Left cardiac atrium (tissue), 4 donors: ENCODE measurements around the gene FAT2. TPM values are rescaled to one million over a fixed set of nuclear protein-coding genes. Genes with fewer than 3 reads are reported as not detected.
A peak's percentile ranks its signal among the peaks of the same experiment; 100 is the strongest.

Experiments used
- ATAC-seq, 2 donors: fragments of 200-7000 bp; cut with Tn5 transposase; one replicate each; pipeline ENCODE4 v1.9.1; 2020; ENCODE audit warnings: mild to moderate bottlenecking in 2 of 2, moderate library complexity in 2 of 2
- DNase-seq: peaks from one replicate; pipeline ENCODE4 v3.0.0-alpha.2; 2020
- intact Hi-C, 2 donors: fragments of 100-400 bp; cut with DNase I; formaldehyde crosslinking; loops; one replicate each; pipeline versions ENCODE4 v1.14.1 to v1.15.1; 2022 to 2023
- long read RNA-seq: library from polyadenylated mRNA; unstranded; transcript quantifications from one replicate; pipeline ENCODE4 v2.0.0, GENCODE V29; 2021
- total RNA-seq, 2 donors: library from RNA; stranded (reverse); fragmentation: NEBNext Ultra II Directional; extraction: Animal tissue kit (Norgen Biotek cat#: 25700); gene quantifications; one replicate each; pipeline ENCODE4 v1.2.1, GENCODE V29; 2021
- donor health status: DM: no; HTN: yes; CAD: no.
- donor health status: DM: no; HTN: yes; CAD: no; lungs with severe emphysema.
- donor health status: DM: yes; HTN: yes; CAD: no.
- donor health status: Dilated cardiomyopathy.

The FAT2 gene, protein sequence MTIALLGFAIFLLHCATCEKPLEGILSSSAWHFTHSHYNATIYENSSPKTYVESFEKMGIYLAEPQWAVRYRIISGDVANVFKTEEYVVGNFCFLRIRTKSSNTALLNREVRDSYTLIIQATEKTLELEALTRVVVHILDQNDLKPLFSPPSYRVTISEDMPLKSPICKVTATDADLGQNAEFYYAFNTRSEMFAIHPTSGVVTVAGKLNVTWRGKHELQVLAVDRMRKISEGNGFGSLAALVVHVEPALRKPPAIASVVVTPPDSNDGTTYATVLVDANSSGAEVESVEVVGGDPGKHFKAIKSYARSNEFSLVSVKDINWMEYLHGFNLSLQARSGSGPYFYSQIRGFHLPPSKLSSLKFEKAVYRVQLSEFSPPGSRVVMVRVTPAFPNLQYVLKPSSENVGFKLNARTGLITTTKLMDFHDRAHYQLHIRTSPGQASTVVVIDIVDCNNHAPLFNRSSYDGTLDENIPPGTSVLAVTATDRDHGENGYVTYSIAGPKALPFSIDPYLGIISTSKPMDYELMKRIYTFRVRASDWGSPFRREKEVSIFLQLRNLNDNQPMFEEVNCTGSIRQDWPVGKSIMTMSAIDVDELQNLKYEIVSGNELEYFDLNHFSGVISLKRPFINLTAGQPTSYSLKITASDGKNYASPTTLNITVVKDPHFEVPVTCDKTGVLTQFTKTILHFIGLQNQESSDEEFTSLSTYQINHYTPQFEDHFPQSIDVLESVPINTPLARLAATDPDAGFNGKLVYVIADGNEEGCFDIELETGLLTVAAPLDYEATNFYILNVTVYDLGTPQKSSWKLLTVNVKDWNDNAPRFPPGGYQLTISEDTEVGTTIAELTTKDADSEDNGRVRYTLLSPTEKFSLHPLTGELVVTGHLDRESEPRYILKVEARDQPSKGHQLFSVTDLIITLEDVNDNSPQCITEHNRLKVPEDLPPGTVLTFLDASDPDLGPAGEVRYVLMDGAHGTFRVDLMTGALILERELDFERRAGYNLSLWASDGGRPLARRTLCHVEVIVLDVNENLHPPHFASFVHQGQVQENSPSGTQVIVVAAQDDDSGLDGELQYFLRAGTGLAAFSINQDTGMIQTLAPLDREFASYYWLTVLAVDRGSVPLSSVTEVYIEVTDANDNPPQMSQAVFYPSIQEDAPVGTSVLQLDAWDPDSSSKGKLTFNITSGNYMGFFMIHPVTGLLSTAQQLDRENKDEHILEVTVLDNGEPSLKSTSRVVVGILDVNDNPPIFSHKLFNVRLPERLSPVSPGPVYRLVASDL (N-terminal part only)
- total RNA-seq = under 1 TPM; 0.18 to 0.44 TPM
- long read RNA-seq = 0 reads

DNA sequence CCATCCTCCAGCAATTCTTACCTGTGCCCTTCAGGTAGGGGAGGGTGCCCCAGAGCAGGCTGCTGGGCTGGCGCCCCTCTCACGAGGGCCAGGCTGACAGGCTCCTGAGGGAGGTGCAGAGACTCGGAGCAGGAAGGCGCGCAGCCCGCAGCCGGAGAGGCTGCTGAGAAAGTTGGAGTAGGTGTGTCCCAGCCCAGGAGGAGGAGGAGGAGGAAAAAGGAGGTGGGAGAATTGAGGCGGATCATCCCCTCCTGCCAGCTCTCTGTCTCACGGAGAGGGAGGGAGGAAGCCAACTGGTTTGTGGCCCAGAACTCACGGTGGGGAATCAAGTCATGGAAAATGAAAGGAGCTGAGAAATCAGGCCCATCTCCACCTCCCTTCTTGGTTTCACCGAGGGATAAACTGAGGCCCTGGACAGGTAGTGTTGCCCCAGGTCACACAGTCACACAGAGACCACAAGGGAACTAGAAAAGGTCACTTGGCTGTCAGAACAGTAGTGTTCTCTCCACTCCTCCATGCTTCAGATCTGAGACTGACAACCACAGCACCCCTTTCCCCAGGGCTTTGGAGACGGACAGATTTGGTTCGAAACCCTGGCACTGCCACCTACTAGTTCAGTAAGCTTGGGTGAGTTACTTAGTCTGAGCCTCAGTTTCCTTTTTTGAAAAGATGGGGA is at the start of gene FAT2:
FAT2 (minus strand) TSS at position 188 of the 676 bp plus-strand sequence. CDS start 22,400 bp downstream, outside the sequence.
- ATAC-seq (peak in 1 of 2 donors; percentile 76), DNase-seq (no peak)
- intact Hi-C loops = no loop called here

DNA sequence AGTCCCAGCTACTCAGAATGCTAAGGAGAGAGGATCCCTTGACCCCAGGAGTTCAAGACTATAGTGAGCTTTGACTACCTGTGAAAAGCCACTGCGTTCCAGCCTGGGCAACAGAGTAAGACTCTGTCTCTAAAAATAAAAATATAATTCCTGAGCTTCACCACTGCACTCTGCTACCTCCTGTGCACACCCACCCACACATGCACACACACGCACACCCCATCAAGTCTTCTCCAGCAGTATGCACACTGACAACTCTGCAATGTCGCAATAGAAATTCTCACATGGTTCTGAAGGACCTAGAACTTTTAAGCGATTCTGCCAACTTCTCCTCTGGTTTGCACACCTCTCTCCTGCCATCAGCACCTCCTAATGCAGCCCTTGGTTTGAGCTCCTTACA is 47.5 kb upstream of the FAT2 start:
- intact Hi-C loops = no loop called here
- no peak for ATAC-seq
- DNase-seq = no peak

DNA sequence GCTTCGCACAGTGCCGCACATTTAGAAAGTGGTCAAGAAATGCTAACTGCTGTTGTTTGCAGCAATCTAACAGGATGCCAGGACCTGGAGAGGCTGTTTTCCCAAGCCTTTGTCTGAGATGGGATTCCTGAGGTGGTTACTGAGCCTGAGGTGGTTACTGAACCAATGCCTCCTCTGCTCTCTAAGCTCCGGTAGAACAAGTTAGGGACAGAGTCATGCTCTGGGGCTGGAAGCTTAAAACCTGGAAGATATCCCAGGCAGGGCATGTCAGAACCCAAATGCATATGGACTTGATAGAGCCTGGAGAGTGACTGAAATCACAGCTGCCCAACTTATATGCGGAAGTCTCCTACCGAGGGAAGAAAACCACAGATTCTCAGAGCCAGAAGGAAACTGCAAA is 46.5 kb upstream of the FAT2 start:
- DNase-seq (no peak), ATAC-seq (peak in 1 of 2 donors; percentile 23)
- intact Hi-C loops = no loop called here

DNA sequence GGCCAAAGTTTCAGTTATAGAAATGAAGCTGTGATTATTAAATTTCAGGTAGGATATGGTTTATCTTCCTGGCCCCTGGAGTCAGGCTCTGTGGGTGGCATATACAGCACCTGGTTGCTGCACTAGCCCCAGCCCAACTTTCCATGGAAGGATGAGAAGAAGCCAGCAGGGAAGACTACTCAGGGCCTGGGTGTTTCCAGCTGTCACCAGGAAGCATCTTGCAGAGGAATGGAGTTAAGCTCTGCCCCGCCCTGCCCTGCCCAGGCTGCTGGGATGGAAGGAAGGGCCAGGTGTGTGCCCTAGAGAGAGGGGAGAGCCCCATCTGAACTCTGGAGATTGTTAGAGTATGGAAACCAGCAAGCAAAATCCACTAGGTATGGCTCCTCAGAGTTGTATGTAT is 42.8 kb upstream of the FAT2 start:
- DNase-seq (no peak), ATAC-seq (no peak)
- intact Hi-C loops = no loop called here

DNA sequence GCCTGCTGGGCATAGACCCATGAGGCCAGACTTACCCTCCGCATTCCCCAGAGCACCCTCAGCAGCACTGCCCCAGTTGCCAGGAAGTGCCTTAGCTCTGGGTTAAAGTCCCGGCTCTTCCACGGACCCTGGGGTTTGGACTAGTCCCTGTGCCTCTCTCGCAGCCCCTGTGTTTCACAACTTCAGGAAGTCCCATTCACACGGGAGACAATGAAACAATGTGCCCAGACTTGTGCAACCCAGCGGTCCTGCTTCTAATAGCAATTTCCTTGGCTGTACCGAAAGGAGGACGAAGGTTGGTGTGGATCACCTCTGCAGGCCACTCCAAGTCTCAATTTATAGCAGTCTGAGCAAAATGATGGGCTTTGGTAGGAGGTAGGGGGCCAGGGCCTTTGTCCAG is 41.8 kb upstream of the FAT2 start:
- intact Hi-C loops = no loop called here
- ATAC-seq (peak in 1 of 2 donors; percentile 11), DNase-seq (no peak)

DNA sequence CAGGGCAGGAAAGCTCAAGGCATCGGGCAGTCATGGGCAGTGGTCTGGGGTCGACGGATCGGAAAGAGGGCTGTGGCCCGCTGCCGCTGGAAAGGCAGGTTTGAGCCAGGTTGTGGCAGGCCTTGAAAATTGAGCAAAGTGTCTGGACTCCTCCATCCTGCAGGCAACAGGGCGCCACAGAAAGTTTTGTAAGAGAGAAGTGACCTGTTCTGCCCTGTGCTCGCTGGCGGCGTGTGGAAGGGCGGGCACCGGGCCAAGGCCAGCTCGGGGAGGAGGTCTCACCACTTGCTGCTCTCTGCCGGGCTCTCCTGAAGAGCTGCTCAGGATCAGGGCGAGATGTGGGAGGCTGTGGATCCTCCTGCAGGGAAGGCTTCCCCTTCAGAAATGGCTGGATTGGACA is 41.4 kb upstream of the FAT2 start:
- intact Hi-C loops = no loop called here
- peak; percentile 68 to 79 for ATAC-seq
- peak; percentile 40 for DNase-seq

DNA sequence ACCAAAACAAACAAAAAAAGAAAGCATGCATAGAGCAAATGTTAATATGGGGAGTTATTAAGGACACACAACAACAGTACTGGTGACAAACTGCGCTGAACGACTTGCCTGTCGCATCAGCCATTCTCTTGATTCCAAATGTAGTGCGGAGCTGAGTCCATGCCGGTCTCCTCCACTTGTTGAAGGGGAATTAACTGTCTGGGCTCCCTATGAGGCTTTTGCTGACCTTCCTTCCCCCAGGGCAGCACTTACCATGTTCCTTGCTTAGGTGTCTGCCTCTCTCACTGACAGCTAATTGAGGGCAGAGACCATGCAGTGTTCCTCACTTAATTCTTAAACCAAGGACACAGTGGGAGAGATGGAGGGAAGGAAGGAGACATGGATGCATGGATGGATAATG is 40.8 kb upstream of the FAT2 start:
- no peak for DNase-seq
- intact Hi-C loops = no loop called here
- ATAC-seq = no peak

DNA sequence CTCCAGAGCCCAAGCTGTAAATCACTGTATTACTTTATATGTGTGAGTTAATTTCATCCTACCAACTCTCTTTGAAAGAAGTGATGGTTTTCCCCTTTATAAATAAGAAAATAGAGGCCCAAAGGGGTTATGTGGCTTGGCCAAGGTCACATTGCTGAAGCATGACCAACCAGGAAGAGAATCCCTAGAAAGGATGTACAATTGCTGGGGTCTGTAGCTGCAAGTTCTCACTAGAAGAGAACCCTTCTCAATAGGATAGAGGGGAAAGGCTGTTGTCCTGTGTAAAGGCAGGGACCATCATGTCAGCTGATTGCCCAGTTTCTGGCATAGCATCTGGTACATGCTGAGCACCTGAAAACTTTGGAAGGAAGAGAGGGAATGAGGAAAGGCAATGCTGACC is 39.0 kb upstream of the FAT2 start:
- DNase-seq = no peak
- intact Hi-C loops = no loop called here
- no peak for ATAC-seq

DNA sequence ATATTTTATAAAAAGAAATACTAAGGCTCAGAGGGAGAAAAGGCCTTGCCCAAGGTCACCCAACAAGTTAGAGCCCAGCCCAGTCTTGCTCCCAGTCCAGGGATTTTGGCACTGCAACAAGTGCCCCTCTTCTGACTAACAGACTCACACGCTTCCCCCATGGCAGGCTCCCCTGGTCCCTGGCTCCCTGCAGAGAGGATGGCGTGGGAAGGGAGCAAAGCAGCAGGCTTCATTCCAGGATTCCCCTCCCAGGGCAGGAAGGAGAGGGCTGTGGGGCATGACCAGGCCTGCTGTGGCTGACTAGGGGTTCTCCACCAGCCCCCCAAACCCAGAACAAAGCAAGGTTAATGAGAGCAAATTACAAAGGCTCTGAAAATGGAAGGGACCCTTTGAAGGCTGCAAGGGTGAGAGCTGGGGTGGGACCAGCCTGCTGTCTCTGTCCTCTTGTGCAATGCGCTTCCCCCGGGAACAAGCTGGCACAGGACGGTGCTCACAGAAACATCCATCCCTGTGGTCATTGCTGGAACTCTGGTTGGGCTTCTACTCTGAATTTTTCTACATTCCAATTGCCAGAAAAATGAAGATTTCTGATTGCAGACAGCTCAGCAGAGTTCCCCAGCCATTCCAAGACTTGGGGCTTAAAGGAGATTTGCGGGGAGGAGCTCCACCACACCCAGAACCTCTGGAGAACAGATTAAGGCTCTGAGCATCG is 37.1 kb upstream of the FAT2 start:
- intact Hi-C loops = no loop called here
- ATAC-seq = peak; percentile 32 to 64

DNA sequence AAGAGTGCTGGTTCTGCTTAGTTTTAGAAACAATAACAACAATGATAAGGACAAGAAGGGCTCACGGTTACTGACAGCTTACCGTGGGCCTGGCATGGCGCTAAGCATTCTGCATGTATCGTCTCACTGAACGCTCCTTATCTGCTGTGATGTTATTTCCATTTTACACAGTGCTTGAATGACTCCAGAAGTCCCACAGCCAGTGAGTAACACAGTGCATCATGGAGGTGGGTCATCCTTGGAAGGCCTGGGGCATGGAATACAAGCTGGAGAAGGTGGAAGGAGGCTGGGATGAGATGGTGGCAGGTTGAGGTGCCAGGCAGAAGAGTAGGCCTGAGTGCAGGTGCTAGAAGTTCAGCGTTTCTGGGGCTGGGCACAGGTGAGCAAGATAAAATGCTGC is 36.5 kb upstream of the FAT2 start:
- ATAC-seq (peak in 1 of 2 donors; percentile 58), DNase-seq (no peak)
- intact Hi-C loops = no loop called here

More for the DNA sequence above, 37.1 kb upstream of the FAT2 start:
- DNase-seq = no peak

DNA sequence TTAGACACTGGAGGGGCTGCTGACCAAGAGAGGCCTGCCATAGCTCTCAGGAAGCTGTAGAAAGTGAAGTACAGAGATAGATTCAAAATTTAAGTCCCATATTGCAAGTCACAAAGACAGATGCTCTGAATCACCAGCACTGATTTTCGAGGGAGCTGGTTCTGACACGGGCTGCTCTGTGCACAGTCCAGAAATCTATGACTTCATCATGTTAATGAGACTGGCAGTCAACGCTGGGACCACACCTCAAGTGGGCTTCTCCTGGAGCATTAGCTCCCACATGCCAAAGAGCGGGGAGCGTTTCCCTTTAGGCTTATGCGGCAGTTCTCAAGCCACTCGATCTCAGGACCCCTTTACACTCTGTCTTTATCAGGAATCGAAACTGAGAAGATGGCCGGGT is 34.2 kb upstream of the FAT2 start:
- ATAC-seq = no peak
- intact Hi-C loops = no loop called here
- no peak for DNase-seq

DNA sequence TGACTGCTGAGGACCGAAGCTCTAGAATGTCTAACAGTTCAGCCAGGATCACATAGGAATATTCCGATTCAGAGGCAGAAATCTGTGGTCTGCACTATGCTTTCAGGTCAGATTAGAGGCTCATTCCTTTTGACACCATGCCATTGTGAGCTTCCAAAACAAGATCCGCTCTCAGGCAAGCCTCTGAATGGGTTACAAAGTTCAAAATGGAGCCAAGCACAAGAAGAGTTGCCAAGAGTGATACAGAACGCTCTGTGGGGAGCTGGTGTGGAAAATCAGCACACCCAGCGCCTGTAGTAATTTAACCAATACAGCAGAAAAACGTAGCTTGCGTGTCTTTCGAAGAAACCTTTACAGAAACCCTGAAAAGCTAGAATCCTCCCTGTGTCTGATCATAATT is 33.3 kb upstream of the FAT2 start:
- DNase-seq = no peak

DNA sequence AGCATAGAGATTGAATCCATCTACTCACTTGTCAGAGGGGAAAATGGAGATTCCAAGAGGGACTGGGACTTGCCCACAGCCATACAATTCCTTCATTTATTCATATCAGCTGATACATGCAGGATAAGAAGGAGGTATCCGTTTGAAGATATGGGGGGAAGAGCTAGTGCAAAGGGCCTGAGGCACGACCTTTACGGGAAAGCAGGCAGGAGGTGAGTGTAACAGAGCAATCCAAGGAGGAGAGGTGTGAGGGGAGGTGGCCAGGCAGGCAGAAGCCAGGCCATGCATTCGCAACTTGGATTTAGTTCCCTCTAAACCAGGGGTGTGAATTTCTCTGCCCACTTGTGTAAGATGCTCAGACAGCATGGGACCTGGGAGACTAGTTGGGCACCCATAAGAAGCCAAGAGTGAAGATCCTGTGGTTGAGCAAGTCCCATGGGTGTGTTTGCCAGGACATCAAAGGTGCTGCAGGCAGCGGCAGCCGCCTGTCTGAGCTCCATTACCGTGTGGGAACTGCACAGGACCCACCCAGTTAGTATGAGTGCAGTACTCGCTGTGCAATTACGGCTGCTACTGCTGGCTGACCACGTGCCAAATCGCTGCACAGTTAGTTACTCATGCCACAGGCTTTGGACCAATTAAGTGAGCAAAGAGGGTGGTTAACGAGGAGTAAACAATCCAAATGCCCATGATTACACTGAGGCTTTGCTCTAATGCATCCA is 31.4 kb upstream of the FAT2 start:
- peak; percentile 29 to 34 for ATAC-seq

More for the DNA sequence above, 33.3 kb upstream of the FAT2 start:
- intact Hi-C loops = no loop called here
- ATAC-seq = peak; percentile 62 to 63

DNA sequence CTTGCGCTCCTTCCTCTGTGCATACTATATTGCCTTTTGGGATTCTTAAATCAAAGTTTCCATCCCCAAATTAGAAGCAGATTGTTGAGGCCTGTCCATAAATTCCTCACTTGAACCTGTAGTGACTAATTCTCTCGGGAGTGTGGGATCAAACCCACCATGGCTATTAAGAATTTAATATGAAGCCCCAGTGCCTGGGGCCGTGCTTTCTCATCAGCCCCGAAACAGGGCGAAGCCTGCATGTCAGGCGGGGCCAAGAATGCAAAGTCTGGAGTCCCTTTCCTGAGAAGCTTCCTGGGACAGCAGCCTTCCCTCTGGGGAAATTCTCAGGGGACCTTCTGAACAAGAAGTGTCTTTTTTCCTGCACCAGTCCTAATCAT is 29.3 kb upstream of the FAT2 start:
- ATAC-seq (no peak), DNase-seq (no peak)
- intact Hi-C loops = no loop called here

More for the DNA sequence above, 31.4 kb upstream of the FAT2 start:
- intact Hi-C loops = no loop called here
- peak; percentile 31 for DNase-seq

DNA sequence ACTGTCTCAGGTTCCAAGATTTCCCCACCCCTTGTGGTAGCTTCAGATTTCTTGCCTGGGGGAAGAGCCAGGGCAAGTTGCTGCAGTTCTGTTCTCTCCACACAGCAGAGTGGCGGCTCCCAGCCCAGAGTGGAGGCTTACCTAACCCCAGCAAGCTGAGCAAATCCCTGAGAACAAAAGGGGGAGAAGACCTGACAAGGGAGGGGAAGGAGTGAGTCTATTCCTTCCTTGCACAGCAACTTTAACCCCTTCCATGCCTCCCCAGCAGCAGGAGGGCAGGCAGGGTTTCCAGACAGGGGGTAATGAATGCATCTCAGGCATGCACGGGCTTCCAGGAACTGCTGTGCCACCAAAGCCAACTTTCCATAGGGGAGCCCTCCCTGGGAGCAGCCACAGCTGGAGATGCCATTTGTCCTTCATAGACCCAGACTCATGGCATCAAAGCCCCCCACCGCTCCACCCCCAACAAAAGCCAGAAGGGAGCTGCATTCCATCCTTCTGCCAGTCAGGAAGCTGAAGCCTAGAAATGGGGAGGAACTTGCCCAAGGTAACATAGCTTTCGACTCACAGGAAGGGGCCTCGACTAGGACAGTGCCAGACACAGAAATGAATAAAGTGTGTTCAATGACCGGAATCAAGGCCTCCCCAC is 28.8 kb upstream of the FAT2 start:
- intact Hi-C loops = no loop called here

DNA sequence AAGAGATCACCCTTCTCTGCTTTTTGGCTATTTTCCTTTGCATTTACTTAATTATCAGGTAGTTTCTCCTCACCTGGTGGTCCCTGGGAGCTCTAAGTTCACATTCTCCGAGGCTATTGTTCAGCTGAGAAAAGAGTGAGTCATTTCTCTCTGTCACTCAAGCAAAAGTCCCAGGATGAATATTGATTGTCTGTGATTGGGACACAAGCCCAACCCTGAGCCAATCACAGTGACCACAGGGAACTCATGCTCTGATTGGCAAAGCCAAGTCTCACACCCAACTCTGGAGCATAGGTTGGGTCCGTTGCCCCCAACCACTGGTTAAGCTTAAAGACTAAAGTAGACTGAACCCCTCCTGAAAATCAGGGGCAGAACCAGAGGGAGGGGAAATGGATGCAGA is 27.8 kb upstream of the FAT2 start:
- ATAC-seq = no peak

More for the DNA sequence above, 28.8 kb upstream of the FAT2 start:
- DNase-seq (no peak), ATAC-seq (no peak)

More for the DNA sequence above, 27.8 kb upstream of the FAT2 start:
- no peak for DNase-seq
- intact Hi-C loops = no loop called here
